ENCODE data around the gene PRR33. TPM values are rescaled to one million over a fixed set of nuclear protein-coding genes. Genes with fewer than 3 reads are reported as not detected.
A peak's percentile ranks its signal among the peaks of the same experiment; 100 is the strongest.

PRR33 gene
- total RNA-seq, 6 experiments from 2014 or later = not detected

DNA sequence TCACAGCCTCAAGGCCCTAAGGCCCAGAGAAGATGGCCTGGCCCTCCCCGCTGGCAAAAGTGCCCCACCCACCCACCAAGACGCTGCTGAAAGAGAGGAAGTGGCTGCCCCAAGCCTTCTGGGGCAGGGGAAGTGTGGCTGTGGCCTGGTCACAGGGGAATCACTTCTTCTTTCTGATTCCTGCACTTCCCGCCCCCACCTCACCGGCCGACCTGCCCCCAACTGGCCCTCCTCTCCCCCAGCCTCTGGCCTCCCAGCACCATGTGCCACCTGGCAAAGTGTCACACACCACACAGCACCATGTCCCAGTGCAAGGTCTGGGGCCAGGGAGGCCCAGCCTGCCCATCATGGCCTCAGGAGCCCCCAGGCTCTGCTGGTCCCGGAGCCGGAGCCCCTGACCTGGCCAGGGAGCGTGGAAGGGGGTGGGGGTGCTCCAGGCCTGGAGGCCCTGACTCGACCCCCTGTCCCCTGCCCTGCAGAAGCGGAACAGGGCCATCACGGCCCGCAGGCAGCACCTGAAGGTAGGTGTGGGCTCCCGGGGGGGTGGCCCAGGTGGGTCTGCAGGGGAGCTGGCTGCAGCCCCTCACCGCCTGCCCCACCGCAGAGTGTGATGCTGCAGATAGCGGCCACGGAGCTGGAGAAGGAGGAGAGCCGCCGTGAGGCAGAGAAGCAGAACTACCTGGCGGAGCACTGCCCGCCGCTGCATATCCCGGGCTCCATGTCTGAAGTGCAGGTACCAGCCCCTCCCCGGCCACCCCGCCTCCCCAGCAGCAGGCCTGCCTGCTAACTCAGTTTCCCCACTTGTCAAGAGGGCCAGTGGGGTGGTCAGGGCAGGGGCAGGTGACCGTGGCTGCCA is 51.5 kb downstream of the PRR33 start:
- H3K9me3 ChIP-seq = no peaks in the 10 kb centered on the region
- no peak overlapping the region for H3K4me3 ChIP-seq
- H3K27ac ChIP-seq = peak overlapping the region; percentile 6 to 54 (median 49)
- TF ChIP-seq POLR2A (IDR thresholded peaks at IDR 0.05) = no peak
- TF ChIP-seq, protein P1, sequence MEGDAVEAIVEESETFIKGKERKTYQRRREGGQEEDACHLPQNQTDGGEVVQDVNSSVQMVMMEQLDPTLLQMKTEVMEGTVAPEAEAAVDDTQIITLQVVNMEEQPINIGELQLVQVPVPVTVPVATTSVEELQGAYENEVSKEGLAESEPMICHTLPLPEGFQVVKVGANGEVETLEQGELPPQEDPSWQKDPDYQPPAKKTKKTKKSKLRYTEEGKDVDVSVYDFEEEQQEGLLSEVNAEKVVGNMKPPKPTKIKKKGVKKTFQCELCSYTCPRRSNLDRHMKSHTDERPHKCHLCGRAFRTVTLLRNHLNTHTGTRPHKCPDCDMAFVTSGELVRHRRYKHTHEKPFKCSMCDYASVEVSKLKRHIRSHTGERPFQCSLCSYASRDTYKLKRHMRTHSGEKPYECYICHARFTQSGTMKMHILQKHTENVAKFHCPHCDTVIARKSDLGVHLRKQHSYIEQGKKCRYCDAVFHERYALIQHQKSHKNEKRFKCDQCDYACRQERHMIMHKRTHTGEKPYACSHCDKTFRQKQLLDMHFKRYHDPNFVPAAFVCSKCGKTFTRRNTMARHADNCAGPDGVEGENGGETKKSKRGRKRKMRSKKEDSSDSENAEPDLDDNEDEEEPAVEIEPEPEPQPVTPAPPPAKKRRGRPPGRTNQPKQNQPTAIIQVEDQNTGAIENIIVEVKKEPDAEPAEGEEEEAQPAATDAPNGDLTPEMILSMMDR (IDR thresholded peaks at IDR 0.05) = no peak
- H3K27me3 ChIP-seq = no peaks in the 10 kb centered on the region
- H3K4me1 ChIP-seq = peaks cover 0 to 4% (median 0%) of the 10 kb centered on the region in 4 donors
- DNase-seq (peak in 2 of 3 donors; percentile 71 to 83), ATAC-seq (peak; percentile 3 to 45 (median 24))
- no peaks in the 10 kb centered on the region for H3K36me3 ChIP-seq
- intact Hi-C loops (cut with DNase I) = loop anchor here in 1 of 2 donors (10.0 kb wide), 1 partner anchor 315 kb away; no protein-coding TSS in a partner anchor
- 29% methylated on average over 6 of the region's 26 CpGs for WGBS (ENCODE audit: insufficient coverage, low coverage, low lambda C conversion rate, missing lambda C conversion rate)

DNA sequence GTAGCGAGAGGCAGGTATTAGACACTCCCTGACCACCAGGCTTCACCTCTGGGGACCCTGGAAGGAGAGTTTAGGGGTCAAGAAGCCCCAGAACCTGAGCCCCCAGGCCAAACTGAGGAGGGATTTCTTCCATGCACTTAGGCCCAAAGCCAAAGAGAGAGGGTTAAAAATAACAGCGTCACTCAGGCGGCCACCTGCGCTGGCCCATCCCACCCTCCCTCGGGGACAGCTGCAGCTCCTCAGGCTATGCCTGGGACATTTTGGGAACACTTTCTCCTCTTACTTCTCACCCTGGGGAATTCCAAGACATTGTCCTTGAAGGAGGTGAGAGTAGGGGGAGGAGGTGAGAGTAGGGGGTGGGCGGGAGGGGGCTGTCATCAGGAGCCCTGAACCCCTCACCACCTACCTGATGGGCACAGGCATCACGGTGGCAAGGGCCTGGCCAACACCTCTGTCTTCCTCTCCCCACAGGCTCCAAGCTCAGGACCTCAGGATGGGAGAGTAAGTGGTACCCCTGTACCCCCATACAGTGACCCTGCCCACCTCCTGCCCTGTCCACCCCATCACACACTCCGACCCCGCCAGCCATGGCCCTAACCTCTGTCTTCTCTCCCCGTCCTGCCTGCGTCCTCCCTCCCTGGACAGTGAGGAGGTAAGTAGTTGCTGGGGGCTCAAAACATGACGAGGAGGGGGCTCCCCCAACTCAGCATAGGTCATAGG is 52.3 kb downstream of the PRR33 start:
- H3K27ac ChIP-seq = peak overlapping the region in 1 of 3 donors; percentile 49
- H3K4me1 ChIP-seq = peaks cover 0 to 4% (median 0%) of the 10 kb centered on the region in 4 donors
- H3K27me3 ChIP-seq = no peaks in the 10 kb centered on the region
- intact Hi-C loops (cut with DNase I) = loop anchor here in 1 of 2 donors (10.0 kb wide), 1 partner anchor 315 kb away; no protein-coding TSS in a partner anchor
- no peaks in the 10 kb centered on the region for H3K9me3 ChIP-seq
- WGBS (ENCODE audit: insufficient coverage, low coverage, low lambda C conversion rate, missing lambda C conversion rate) = 61% methylated on average over 5 of the region's 12 CpGs
- ATAC-seq (no peak), DNase-seq (no peak)
- TF ChIP-seq, protein P1 (IDR thresholded peaks at IDR 0.05) = no peak
- no peak for TF ChIP-seq POLR2A (IDR thresholded peaks at IDR 0.05)
- H3K4me3 ChIP-seq = no peak overlapping the region
- H3K36me3 ChIP-seq = no peaks in the 10 kb centered on the region

DNA sequence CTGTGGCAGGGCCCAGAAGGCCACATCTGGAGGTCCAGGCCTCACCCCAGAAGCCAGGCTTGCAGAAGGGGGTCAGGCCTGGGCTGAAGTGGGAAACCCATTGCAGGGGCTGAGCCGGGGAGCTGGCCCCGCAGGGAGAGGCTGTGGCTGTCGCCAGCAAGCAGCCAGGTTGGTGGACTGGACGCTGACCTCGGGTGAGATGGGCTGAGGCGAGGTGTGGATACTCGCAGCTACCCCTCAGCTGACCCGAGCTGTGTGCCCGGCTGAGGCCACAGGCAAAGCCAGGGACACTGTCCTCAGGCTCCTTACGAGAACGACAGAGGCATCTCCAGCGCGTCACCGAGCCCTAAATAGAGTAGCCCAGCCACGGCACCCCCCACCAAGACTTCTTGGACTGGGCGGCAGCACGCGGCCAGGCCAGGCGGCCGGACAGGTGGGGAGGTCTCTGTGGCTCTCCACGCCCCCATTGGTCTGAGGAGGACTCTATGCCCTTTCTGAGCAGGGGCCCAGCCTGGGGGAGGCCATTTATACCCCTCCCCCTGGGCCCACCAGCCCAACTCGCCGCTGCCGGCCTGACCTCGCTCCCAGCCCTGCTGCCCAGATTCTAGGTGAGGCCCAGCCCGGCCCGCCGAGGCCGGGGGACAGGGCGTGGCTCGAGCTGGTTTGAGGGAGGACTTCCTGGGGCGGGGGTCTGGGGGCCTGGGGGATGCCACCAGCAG is 53.1 kb downstream of the PRR33 start, which contains the start of gene TNNI2:
TNNI2 (plus strand) TSS at position 556 of the 719 bp plus-strand sequence. CDS start 716 bp downstream, outside the sequence.
- H3K4me3 ChIP-seq = no peak within 1 kb of the TSS
- H3K36me3 ChIP-seq = no peaks in the 10 kb centered on the region
- peak in 2 of 3 donors; percentile 35 to 60 for DNase-seq
- intact Hi-C loops (cut with DNase I) = loop anchor here in 1 of 2 donors (10.0 kb wide), 1 partner anchor 316 kb away; no protein-coding TSS in a partner anchor
- peak within 1 kb of the TSS in 1 of 3 donors; percentile 49 for H3K27ac ChIP-seq
- H3K27me3 ChIP-seq = no peaks in the 10 kb centered on the region
- no peak for TF ChIP-seq POLR2A (IDR thresholded peaks at IDR 0.05)
- TF ChIP-seq, protein P1 (IDR thresholded peaks at IDR 0.05) = no peak
- peaks cover 0 to 4% (median 0%) of the 10 kb centered on the region in 4 donors for H3K4me1 ChIP-seq
- no CpG with 5 or more reads among the region's 32 CpGs for WGBS (ENCODE audit: insufficient coverage, low coverage, low lambda C conversion rate, missing lambda C conversion rate)
- no peak for ATAC-seq
- no peaks in the 10 kb centered on the region for H3K9me3 ChIP-seq

Small RNA genes within 50 kb of the gene (microRNA-seq; reads per million reads assigned to microRNA genes)
- 0 reads per million in 2 donors for gene MIR4298
- 0 reads per million in 2 donors for gene MIR7847

Small RNA genes within 50 kb of the gene (small RNA-seq; reads per million reads assigned to genes)
- 0 reads per million in 2 experiments for gene AC051649.1
- gene MIR4298 = 0 reads per million in 2 experiments

Other genes with a start within 250 kb of the PRR33 start
- 1 to 10 TPM in 3 of 6 experiments, under 1 TPM in 2, not detected in 1; 0.79 to 1.5 (median 1.2) TPM for gene KRTAP5-6, start 194.7 kb downstream of the PRR33 start, total RNA-seq
- 10 to 100 TPM in 1 of 6 experiments, 1 to 10 TPM in 5; 1.3 to 11.4 (median 6.7) TPM for gene IFITM10, start 141.3 kb downstream of the PRR33 start, total RNA-seq
- gene CTSD, start 128.0 kb downstream of the PRR33 start, total RNA-seq = 1,000 to 10,000 TPM in 3 of 6 experiments, 100 to 1,000 TPM in 3; 515 to 1,549 (median 1,009) TPM
- under 1 TPM in 1 of 6 experiments, not detected in 5; 0.68 TPM for gene SYT8, start 56.9 kb downstream of the PRR33 start, total RNA-seq
- 1 to 10 TPM in 2 of 6 experiments, under 1 TPM in 1, not detected in 3; 0.31 to 1.9 (median 1.1) TPM for gene TNNI2, start 52.9 kb downstream of the PRR33 start, total RNA-seq
- 10 to 100 TPM in 3 of 6 experiments, 1 to 10 TPM in 3; 2.3 to 20.6 (median 8.8) TPM for gene LSP1, start 38.8 kb downstream of the PRR33 start, total RNA-seq
- 1 to 10 TPM in 1 of 6 experiments, under 1 TPM in 1, not detected in 4; 0.44 to 2.2 TPM for gene TNNT3, start 27.8 kb upstream of the PRR33 start, total RNA-seq
- gene MRPL23, start 55.4 kb upstream of the PRR33 start, total RNA-seq = 100 to 1,000 TPM in 1 of 6 experiments, 10 to 100 TPM in 5; 23.1 to 121 (median 36.4) TPM
- gene H19, start 105.9 kb upstream of the PRR33 start, total RNA-seq = 100 to 1,000 TPM; 143 to 898 (median 229) TPM
- 100 to 1,000 TPM in 5 of 6 experiments, 10 to 100 TPM in 1; 86.6 to 289 (median 177) TPM for gene IGF2, start 247.5 kb upstream of the PRR33 start, total RNA-seq

All from right lobe of liver (tissue), 6 donors.